Suprapubic skin (tissue), 4 donors: ENCODE results near the gene MEF2C. TPM values are rescaled to one million over a fixed set of nuclear protein-coding genes. Genes with fewer than 3 reads are reported as not detected.

Experiments
- DNase-seq, 2 donors: peaks; one replicate each; pipeline ENCODE4 v3.0.0-alpha.2; 2019; ENCODE audit warnings: low spot score in 2 of 2
- H3K27ac ChIP-seq: fragments of 200-600 bp; sonication (generic); one replicate; pipeline ENCODE4 v1.5.1; 2019
- H3K27me3 ChIP-seq: fragments of 200-600 bp; sonication (generic); one replicate; pipeline ENCODE4 v1.5.1; 2019
- H3K36me3 ChIP-seq: fragments of 200-600 bp; sonication (generic); one replicate; pipeline ENCODE4 v1.5.1; 2019
- H3K4me1 ChIP-seq: fragments of 200-600 bp; sonication (generic); one replicate; pipeline ENCODE4 v1.5.1; 2019
- H3K4me3 ChIP-seq: fragments of 200-600 bp; sonication (generic); one replicate; pipeline ENCODE4 v1.5.1; 2019; ENCODE audit warnings: mild to moderate bottlenecking
- H3K9me3 ChIP-seq: fragments of 200-600 bp; sonication (generic); one replicate; pipeline ENCODE4 v1.5.1; 2019
- CTCF ChIP-seq, 2 donors: fragments of 200-600 bp in 1 of 2; fragments of 450-650 bp in 1 of 2; sonication (generic) in 1 of 2; IDR thresholded peaks; one replicate each; pipeline ENCODE4 v1.5.1; 2016 to 2019; ENCODE audit warnings: antibody characterized with exemption in 2 of 2, mild to moderate bottlenecking in 1 of 2, moderate library complexity in 1 of 2
- EP300 ChIP-seq: sonication (generic); formaldehyde crosslinking; IDR thresholded peaks from one replicate; pipeline ENCODE4 v1.6.1; 2017; ENCODE audit warnings: antibody characterized with exemption
- POLR2A ChIP-seq, 2 donors: fragments of 450-650 bp; IDR thresholded peaks; one replicate each; pipeline ENCODE4 v1.6.1; 2017; ENCODE audit warnings: antibody characterized with exemption in 2 of 2, mild to moderate bottlenecking in 2 of 2, moderate library complexity in 2 of 2
- POLR2AphosphoS5 ChIP-seq, 3 donors: sonication (generic); formaldehyde crosslinking; IDR thresholded peaks; one replicate each; pipeline ENCODE4 v1.6.1; 2017; ENCODE audit warnings: antibody characterized with exemption in 3 of 3
- WGBS: methylation state at CpG from one replicate; pipeline ENCODE4 v1.1.5; 2018; 5-methylcytosine and 5-hydroxymethylcytosine counted together
- total RNA-seq, 4 donors: library from RNA; depleted of rRNA; stranded (reverse); fragments of >200 nt; gene quantifications; one replicate each; pipeline ENCODE4 v1.1.0, GENCODE V29; 2016

The MEF2C gene
- total RNA-seq, 4 donors from 2014 or later: 5.9 to 15.9 (median 10.1) TPM

GRCh38 chr5:88724201-88724600 is 158.8 kb downstream of the MEF2C start:
- Histone ChIP-seq H3K4me3 (no peak overlapping the region), H3K9me3 (no peaks in the 10 kb centered on the region), H3K27ac (no peak overlapping the region), H3K4me1 (no peaks in the 10 kb centered on the region), H3K27me3 (no peaks in the 10 kb centered on the region), H3K36me3 (peaks cover 13% of the 10 kb centered on the region)
- TF ChIP-seq CTCF (IDR thresholded peaks at IDR 0.05) (no peak), POLR2A (IDR thresholded peaks at IDR 0.05) (no peak), EP300 (no peak), POLR2AphosphoS5 (IDR thresholded peaks at IDR 0.05) (no peak)
- DNase-seq: no peak
- 47% methylated on average over 2 of the region's 2 CpGs for WGBS

GRCh38 chr5:88722546-88723073 is 160.4 kb downstream of the MEF2C start:
- no peaks in the 10 kb centered on the region for H3K4me1 ChIP-seq
- TF ChIP-seq CTCF (IDR thresholded peaks at IDR 0.05) (no peak), EP300 (no peak), POLR2AphosphoS5 (IDR thresholded peaks at IDR 0.05) (no peak), POLR2A (IDR thresholded peaks at IDR 0.05) (no peak)
- no peaks in the 10 kb centered on the region for H3K9me3 ChIP-seq
- DNase-seq: no peak
- 86% methylated on average over 20 of the region's 20 CpGs for WGBS
- no peak overlapping the region for H3K4me3 ChIP-seq
- peaks cover 13% of the 10 kb centered on the region for H3K36me3 ChIP-seq
- no peak overlapping the region for H3K27ac ChIP-seq
- H3K27me3 ChIP-seq: no peaks in the 10 kb centered on the region

GRCh38 chr5:88719434-88719833 is 163.6 kb downstream of the MEF2C start:
- Histone ChIP-seq H3K4me1 (no peaks in the 10 kb centered on the region), H3K27me3 (no peaks in the 10 kb centered on the region), H3K9me3 (no peaks in the 10 kb centered on the region), H3K27ac (no peak overlapping the region), H3K36me3 (peaks cover 9% of the 10 kb centered on the region), H3K4me3 (no peak overlapping the region)
- WGBS: 82% methylated on average over 3 of the region's 3 CpGs
- no peak for DNase-seq
- TF ChIP-seq CTCF (IDR thresholded peaks at IDR 0.05) (no peak), POLR2AphosphoS5 (IDR thresholded peaks at IDR 0.05) (no peak), EP300 (no peak), POLR2A (IDR thresholded peaks at IDR 0.05) (no peak)

- H3K27me3 ChIP-seq: no peaks in the 10 kb centered on the region
- 85% methylated on average over 4 of the region's 4 CpGs for WGBS
- peaks cover 9% of the 10 kb centered on the region for H3K36me3 ChIP-seq
- no peak overlapping the region for H3K4me3 ChIP-seq
- TF ChIP-seq POLR2AphosphoS5 (IDR thresholded peaks at IDR 0.05) (no peak), POLR2A (IDR thresholded peaks at IDR 0.05) (no peak), CTCF (IDR thresholded peaks at IDR 0.05) (no peak)
- H3K27ac ChIP-seq: no peak overlapping the region
- H3K4me1 ChIP-seq: no peaks in the 10 kb centered on the region
- DNase-seq: no peak
- no peaks in the 10 kb centered on the region for H3K9me3 ChIP-seq
These were observed 164.2 kb downstream of the MEF2C start for GRCh38 chr5:88718736-88719135.

- H3K4me3 ChIP-seq: no peak overlapping the region
- no peaks in the 10 kb centered on the region for H3K36me3 ChIP-seq
- DNase-seq: no peak
- no peaks in the 10 kb centered on the region for H3K9me3 ChIP-seq
- H3K4me1 ChIP-seq: no peaks in the 10 kb centered on the region
- TF ChIP-seq CTCF (IDR thresholded peaks at IDR 0.05) (no peak), EP300 (no peak), POLR2AphosphoS5 (IDR thresholded peaks at IDR 0.05) (no peak), POLR2A (IDR thresholded peaks at IDR 0.05) (no peak)
- H3K27ac ChIP-seq: no peak overlapping the region
- 73% methylated on average over 1 of the region's 1 CpG for WGBS
- H3K27me3 ChIP-seq: no peaks in the 10 kb centered on the region
These were observed 166.9 kb downstream of the MEF2C start for GRCh38 chr5:88716101-88716500.
